ENCODE data around the gene CD99L2. TPM values are rescaled to one million over a fixed set of nuclear protein-coding genes. Genes with fewer than 3 reads are reported as not detected.

The CD99L2 gene
- total RNA-seq, 1 experiment from 2014 or later, result 29.5 TPM

DNA sequence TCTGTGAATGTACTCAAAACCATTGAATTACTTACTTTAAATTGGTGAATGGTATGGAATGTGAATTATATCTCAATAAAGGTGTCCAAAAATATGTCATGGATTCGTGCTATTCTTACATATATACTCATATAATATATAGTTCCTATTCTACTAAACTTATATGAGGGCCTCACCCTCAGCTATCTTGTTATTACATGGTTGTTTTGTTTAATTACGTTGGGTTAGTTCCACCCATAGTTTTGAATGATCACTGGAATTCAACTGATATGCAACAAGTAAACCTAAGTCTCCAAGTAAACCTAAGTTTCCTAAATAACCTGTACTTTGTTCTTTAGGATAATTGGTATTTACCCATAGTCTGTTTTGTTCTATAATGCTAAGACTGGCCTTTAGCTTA, 30.6 kb upstream of the CD99L2 start:
- H3K27ac ChIP-seq (ENCODE audit: low read depth, low read length, poor library complexity, severe bottlenecking), result no peak overlapping the region
- ChIA-PET CTCF (no interaction called here), POLR2A (ENCODE audit: low non-redundant PET) (no interaction called here)
- H3K4me1 ChIP-seq (ENCODE audit: insufficient read depth, low read length, poor library complexity, severe bottlenecking), result no peaks in the 10 kb centered on the region
- H3K36me3 ChIP-seq (ENCODE audit: insufficient read depth, low read length, poor library complexity, severe bottlenecking), result no peaks in the 10 kb centered on the region
- no peaks in the 10 kb centered on the region for H3K9me3 ChIP-seq (ENCODE audit: low read depth, low read length, poor library complexity, severe bottlenecking)
- H3K4me3 ChIP-seq (ENCODE audit: low read depth, low read length, poor library complexity, severe bottlenecking), result no peak overlapping the region
- no peaks in the 10 kb centered on the region for H3K27me3 ChIP-seq (replicated peaks; ENCODE audit: insufficient read depth, low read depth, low read length, poor library complexity)
- no peak for DNase-seq (ENCODE audit: low spot score)
- TF ChIP-seq, protein P1, sequence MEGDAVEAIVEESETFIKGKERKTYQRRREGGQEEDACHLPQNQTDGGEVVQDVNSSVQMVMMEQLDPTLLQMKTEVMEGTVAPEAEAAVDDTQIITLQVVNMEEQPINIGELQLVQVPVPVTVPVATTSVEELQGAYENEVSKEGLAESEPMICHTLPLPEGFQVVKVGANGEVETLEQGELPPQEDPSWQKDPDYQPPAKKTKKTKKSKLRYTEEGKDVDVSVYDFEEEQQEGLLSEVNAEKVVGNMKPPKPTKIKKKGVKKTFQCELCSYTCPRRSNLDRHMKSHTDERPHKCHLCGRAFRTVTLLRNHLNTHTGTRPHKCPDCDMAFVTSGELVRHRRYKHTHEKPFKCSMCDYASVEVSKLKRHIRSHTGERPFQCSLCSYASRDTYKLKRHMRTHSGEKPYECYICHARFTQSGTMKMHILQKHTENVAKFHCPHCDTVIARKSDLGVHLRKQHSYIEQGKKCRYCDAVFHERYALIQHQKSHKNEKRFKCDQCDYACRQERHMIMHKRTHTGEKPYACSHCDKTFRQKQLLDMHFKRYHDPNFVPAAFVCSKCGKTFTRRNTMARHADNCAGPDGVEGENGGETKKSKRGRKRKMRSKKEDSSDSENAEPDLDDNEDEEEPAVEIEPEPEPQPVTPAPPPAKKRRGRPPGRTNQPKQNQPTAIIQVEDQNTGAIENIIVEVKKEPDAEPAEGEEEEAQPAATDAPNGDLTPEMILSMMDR (conservative IDR thresholded peaks at IDR 0.05; ENCODE audit: low read depth, low read length), result no peak
- TF ChIP-seq EZH2 (IDR thresholded peaks at IDR 0.05; ENCODE audit: borderline replicate concordance, low read depth, low read length, poor library complexity, severe bottlenecking), result no peak
- intact Hi-C loops (cut with micrococcal nuclease; ENCODE audit: unreplicated experiment), result no loop called here
- BruUV-seq (replicated peaks), result no TSS peak

DNA sequence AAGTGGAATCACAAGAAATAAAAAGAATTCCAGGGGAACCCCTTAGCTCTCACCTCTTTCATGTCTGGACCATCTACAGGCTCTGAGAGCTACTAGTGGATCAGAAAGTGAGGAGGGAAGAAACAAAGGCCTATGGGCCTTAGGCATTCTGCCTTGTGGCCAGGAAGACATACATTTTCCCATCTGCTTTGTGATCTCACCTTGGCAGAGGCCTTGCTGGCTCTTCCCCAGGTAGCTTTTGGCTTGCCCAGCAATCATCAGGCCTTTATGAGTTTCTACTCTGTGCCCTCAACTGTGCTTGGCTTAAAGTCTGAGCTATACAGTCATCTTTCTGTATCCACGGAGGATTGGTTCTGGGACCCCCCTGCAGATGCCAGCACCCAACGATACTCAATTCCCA, 28.3 kb upstream of the CD99L2 start:
- BruUV-seq (replicated peaks), result no TSS peak
- Histone ChIP-seq H3K27ac (ENCODE audit: low read depth, low read length, poor library complexity, severe bottlenecking) (no peak overlapping the region), H3K4me3 (ENCODE audit: low read depth, low read length, poor library complexity, severe bottlenecking) (no peak overlapping the region), H3K36me3 (ENCODE audit: insufficient read depth, low read length, poor library complexity, severe bottlenecking) (no peaks in the 10 kb centered on the region), H3K9me3 (ENCODE audit: low read depth, low read length, poor library complexity, severe bottlenecking) (no peaks in the 10 kb centered on the region), H3K27me3 (replicated peaks; ENCODE audit: insufficient read depth, low read depth, low read length, poor library complexity) (no peaks in the 10 kb centered on the region), H3K4me1 (ENCODE audit: insufficient read depth, low read length, poor library complexity, severe bottlenecking) (no peaks in the 10 kb centered on the region)
- no peak for TF ChIP-seq EZH2 (IDR thresholded peaks at IDR 0.05; ENCODE audit: borderline replicate concordance, low read depth, low read length, poor library complexity, severe bottlenecking)
- TF ChIP-seq, protein P1 (conservative IDR thresholded peaks at IDR 0.05; ENCODE audit: low read depth, low read length), result no peak
- CTCF ChIA-PET, result no interaction called here
- POLR2A ChIA-PET (ENCODE audit: low non-redundant PET), result no interaction called here
- no peak for DNase-seq (ENCODE audit: low spot score)
- intact Hi-C loops (cut with micrococcal nuclease; ENCODE audit: unreplicated experiment), result no loop called here

DNA sequence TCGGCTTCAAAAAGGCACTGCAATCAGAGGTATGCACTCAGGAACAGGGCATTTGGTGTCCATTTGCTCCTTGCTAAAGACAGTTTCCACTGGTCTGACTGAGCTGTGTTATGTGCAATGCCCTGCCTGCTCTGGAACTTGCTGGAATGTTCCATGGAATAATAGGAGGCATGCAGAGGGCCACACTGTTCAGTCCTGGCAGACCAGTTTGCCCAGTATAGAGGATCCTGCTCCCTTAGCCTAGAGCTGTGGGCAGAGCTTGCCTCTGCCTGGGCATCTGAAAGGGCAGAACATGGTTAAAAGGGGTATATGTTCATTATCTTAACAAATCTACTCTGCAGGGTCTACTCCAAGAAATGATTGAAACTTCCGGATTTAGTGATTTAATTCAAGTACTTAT, 27.8 kb upstream of the CD99L2 start:
- intact Hi-C loops (cut with micrococcal nuclease; ENCODE audit: unreplicated experiment), result no loop called here
- Histone ChIP-seq H3K4me3 (ENCODE audit: low read depth, low read length, poor library complexity, severe bottlenecking) (no peak overlapping the region), H3K27me3 (replicated peaks; ENCODE audit: insufficient read depth, low read depth, low read length, poor library complexity) (no peaks in the 10 kb centered on the region), H3K9me3 (ENCODE audit: low read depth, low read length, poor library complexity, severe bottlenecking) (no peaks in the 10 kb centered on the region), H3K27ac (ENCODE audit: low read depth, low read length, poor library complexity, severe bottlenecking) (no peak overlapping the region), H3K36me3 (ENCODE audit: insufficient read depth, low read length, poor library complexity, severe bottlenecking) (no peaks in the 10 kb centered on the region), H3K4me1 (ENCODE audit: insufficient read depth, low read length, poor library complexity, severe bottlenecking) (no peaks in the 10 kb centered on the region)
- POLR2A ChIA-PET (ENCODE audit: low non-redundant PET), result no interaction called here
- CTCF ChIA-PET, result no interaction called here
- no peak for TF ChIP-seq EZH2 (IDR thresholded peaks at IDR 0.05; ENCODE audit: borderline replicate concordance, low read depth, low read length, poor library complexity, severe bottlenecking)
- TF ChIP-seq, protein P1 (conservative IDR thresholded peaks at IDR 0.05; ENCODE audit: low read depth, low read length), result no peak
- no peak for DNase-seq (ENCODE audit: low spot score)
- no TSS peak for BruUV-seq (replicated peaks)

Measured in A673 (cell line).